ENCODE results near the gene TTC28.

- TF ChIP-seq, protein P1, sequence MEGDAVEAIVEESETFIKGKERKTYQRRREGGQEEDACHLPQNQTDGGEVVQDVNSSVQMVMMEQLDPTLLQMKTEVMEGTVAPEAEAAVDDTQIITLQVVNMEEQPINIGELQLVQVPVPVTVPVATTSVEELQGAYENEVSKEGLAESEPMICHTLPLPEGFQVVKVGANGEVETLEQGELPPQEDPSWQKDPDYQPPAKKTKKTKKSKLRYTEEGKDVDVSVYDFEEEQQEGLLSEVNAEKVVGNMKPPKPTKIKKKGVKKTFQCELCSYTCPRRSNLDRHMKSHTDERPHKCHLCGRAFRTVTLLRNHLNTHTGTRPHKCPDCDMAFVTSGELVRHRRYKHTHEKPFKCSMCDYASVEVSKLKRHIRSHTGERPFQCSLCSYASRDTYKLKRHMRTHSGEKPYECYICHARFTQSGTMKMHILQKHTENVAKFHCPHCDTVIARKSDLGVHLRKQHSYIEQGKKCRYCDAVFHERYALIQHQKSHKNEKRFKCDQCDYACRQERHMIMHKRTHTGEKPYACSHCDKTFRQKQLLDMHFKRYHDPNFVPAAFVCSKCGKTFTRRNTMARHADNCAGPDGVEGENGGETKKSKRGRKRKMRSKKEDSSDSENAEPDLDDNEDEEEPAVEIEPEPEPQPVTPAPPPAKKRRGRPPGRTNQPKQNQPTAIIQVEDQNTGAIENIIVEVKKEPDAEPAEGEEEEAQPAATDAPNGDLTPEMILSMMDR (IDR thresholded peaks at IDR 0.05): no peak
- TF ChIP-seq POLR2A (IDR thresholded peaks at IDR 0.05): no peak
Measured at GRCh38 chr22:28279888-28280287, 399.8 kb downstream of the TTC28 start.

All from uterus (tissue), 2 donors.